ENCODE results near the gene SOWAHB. TPM values are rescaled to one million over a fixed set of nuclear protein-coding genes. Genes with fewer than 3 reads are reported as not detected.

SOWAHB gene
- total RNA-seq, 1 donor from 2014 or later: not detected

DNA sequence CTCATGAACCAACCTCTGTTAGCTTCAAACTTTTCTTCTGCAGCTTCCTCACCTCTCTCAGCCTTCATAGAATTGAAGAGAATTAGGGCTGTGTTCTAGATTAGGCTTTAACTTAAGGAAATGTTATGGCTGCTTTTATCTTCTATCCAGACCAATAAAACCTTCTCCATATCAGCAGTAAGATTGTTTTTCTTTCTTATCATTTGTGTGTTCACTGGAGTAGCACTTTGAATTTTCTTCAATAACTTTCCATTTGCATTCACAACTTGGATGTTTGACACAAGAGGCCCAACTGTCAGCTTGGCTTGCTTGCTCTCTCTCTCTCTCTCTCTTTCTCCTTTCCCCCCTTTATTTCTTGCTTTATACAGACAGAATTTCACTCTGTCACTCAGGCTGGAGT lies 22.8 kb upstream of the SOWAHB start:
- no peak overlapping the region for H3K4me3 ChIP-seq
- H3K4me1 ChIP-seq: no peaks in the 10 kb centered on the region
- DNase-seq: no peak
- H3K27me3 ChIP-seq (ENCODE audit: low read depth): no peaks in the 10 kb centered on the region
- intact Hi-C loops (cut with micrococcal nuclease): no loop called here
- H3K9me3 ChIP-seq (replicated peaks): no peaks in the 10 kb centered on the region
- no peaks in the 10 kb centered on the region for H3K36me3 ChIP-seq
- TF ChIP-seq, protein P1, sequence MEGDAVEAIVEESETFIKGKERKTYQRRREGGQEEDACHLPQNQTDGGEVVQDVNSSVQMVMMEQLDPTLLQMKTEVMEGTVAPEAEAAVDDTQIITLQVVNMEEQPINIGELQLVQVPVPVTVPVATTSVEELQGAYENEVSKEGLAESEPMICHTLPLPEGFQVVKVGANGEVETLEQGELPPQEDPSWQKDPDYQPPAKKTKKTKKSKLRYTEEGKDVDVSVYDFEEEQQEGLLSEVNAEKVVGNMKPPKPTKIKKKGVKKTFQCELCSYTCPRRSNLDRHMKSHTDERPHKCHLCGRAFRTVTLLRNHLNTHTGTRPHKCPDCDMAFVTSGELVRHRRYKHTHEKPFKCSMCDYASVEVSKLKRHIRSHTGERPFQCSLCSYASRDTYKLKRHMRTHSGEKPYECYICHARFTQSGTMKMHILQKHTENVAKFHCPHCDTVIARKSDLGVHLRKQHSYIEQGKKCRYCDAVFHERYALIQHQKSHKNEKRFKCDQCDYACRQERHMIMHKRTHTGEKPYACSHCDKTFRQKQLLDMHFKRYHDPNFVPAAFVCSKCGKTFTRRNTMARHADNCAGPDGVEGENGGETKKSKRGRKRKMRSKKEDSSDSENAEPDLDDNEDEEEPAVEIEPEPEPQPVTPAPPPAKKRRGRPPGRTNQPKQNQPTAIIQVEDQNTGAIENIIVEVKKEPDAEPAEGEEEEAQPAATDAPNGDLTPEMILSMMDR (IDR thresholded peaks at IDR 0.05; ENCODE audit: borderline replicate concordance): no peak
- H3K27ac ChIP-seq (replicated peaks): no peak overlapping the region

DNA sequence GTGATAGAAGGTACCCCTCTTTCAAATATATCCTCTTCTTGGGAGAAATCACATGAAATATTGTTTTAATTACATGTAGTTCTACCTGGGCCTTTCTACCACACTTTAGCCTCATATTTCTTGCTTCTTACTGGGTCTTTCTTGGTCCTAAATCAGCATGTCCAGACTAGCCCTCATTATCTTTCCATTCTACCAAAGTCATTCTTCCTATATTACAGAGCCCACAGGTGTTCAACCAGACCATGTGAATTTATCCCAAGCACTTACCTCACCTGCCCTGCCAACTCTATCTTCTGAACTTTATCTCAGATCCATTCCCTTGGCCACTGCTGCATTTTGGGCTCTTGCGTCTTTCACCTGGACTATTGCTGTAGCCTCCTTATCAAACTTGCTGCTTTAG lies 11.8 kb upstream of the SOWAHB start:
- intact Hi-C loops (cut with micrococcal nuclease): no loop called here
- no peak for DNase-seq
- Histone ChIP-seq H3K27ac (replicated peaks) (no peak overlapping the region), H3K4me3 (no peak overlapping the region), H3K36me3 (no peaks in the 10 kb centered on the region), H3K27me3 (ENCODE audit: low read depth) (no peaks in the 10 kb centered on the region), H3K4me1 (no peaks in the 10 kb centered on the region), H3K9me3 (replicated peaks) (peaks cover 7% of the 10 kb centered on the region)
- TF ChIP-seq, protein P1 (IDR thresholded peaks at IDR 0.05; ENCODE audit: borderline replicate concordance): no peak

DNA sequence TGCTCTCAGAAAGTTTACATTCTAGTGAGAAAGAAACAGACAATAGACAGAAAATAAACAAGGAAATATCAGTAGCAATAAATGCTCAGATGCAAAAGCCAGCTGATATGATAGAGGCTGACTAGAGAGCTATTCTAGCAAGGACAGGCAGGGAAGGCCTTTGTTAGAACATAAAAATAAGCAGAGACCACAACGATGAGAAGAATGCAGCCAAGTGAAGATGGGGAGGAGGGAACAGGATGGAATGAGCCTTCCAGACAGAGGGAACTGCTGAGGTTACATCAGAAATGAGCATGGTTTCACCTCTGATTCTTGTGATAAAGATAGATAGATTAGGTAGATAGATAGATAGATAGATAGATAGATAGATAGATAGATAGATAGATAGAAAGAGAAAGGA lies 7.6 kb upstream of the SOWAHB start:
- peaks cover 7% of the 10 kb centered on the region for H3K9me3 ChIP-seq (replicated peaks)
- H3K4me3 ChIP-seq: no peak overlapping the region
- TF ChIP-seq, protein P1 (IDR thresholded peaks at IDR 0.05; ENCODE audit: borderline replicate concordance): no peak
- intact Hi-C loops (cut with micrococcal nuclease): no loop called here
- no peak for DNase-seq
- no peaks in the 10 kb centered on the region for H3K4me1 ChIP-seq
- no peak overlapping the region for H3K27ac ChIP-seq (replicated peaks)
- peaks cover 10% of the 10 kb centered on the region for H3K27me3 ChIP-seq (ENCODE audit: low read depth)
- no peaks in the 10 kb centered on the region for H3K36me3 ChIP-seq

DNA sequence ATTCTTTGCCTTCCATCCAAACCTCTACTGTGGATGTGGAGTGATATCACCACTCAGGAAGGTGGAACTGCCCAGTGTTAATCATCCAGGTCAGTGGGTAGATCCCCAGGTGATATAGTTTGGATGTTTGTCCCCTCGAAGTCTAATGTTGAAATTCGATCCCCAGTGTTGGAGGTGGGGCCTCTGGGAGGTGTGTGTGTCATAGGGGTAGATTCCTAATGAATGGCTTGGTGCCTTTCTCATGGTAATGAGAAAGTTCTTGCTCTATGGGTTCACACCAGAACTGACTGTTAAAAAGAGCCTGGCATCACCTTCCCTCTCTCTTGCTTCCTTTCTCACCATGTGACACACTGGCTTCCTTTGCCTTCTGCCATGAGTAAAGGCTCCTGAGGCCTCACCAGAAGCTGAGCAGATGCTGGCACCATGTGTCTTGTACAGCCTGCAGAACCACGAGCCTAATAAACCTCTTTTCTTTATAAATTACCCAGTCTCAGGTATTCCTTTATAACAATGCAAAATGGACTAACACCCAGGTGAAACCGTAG lies 6.8 kb upstream of the SOWAHB start:
- intact Hi-C loops (cut with micrococcal nuclease): no loop called here
- Histone ChIP-seq H3K36me3 (no peaks in the 10 kb centered on the region), H3K9me3 (replicated peaks) (peaks cover 7% of the 10 kb centered on the region), H3K27ac (replicated peaks) (no peak overlapping the region), H3K4me3 (no peak overlapping the region), H3K4me1 (no peaks in the 10 kb centered on the region), H3K27me3 (ENCODE audit: low read depth) (peaks cover 18% of the 10 kb centered on the region)
- DNase-seq: no peak
- TF ChIP-seq, protein P1 (IDR thresholded peaks at IDR 0.05; ENCODE audit: borderline replicate concordance): no peak

DNA sequence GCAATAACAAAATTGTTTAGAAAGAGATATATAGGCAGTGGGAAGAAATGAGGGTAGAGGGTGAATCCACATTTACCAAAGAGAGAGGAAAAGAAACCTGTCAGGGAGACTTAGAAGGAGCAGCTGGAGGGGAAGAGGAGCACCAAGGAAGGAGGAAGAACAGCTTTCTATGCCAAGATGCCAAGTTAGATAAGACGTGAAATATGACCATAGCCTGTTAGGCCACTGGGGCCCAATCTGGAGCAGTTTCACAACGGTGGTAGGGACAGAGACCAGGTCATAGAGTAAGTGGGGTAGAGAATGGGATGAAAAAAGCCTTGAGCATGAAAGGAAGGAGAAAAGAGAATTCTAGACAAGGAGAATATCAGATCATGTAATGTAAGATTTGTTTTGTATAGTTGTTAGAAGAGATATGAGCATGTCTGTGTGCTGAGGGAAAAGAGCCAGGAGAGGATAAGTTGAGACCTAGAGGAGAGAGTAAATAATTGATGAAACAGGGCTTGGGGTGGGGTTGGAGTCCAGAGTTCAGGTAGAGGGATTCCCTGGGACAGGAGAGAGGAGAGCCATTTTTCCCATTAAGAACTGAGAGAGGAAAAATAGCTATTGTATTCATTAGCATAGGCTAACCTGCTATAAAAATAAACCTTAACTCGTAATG lies 4.4 kb upstream of the SOWAHB start:
- TF ChIP-seq, protein P1 (IDR thresholded peaks at IDR 0.05; ENCODE audit: borderline replicate concordance): no peak
- no peak overlapping the region for H3K4me3 ChIP-seq
- no peaks in the 10 kb centered on the region for H3K36me3 ChIP-seq
- H3K9me3 ChIP-seq (replicated peaks): no peaks in the 10 kb centered on the region
- H3K27ac ChIP-seq (replicated peaks): no peak overlapping the region
- H3K4me1 ChIP-seq: peaks cover 12% of the 10 kb centered on the region
- intact Hi-C loops (cut with micrococcal nuclease): no loop called here
- no peak for DNase-seq
- H3K27me3 ChIP-seq (ENCODE audit: low read depth): peaks cover 42% of the 10 kb centered on the region

All from left ventricle myocardium inferior (tissue), 1 donor.